KMS-11 (cell line): ENCODE results near the gene MCM5.
"Not testable (repeated sequence)": the region's sequence is repeated elsewhere in the genome, so short reads cannot be mapped to it uniquely, and the experiment has no call there.

Source experiments
- H2AFZ ChIP-seq: fragments of 200-600 bp; sonication (generic); 2 replicates; pipeline ENCODE4 v1.6.1; 2016; ENCODE audit warnings: antibody characterized with exemption, mixed run types, low read depth
- H3K27ac ChIP-seq: fragments of 200-600 bp; sonication (generic); 2 replicates; pipeline ENCODE4 v1.6.1; 2016; ENCODE audit warnings: mild to moderate bottlenecking, mixed run types
- H3K27me3 ChIP-seq: fragments of 200-600 bp; sonication (generic); 2 replicates; pipeline ENCODE4 v1.6.1; 2017; ENCODE audit warnings: mild to moderate bottlenecking, low read depth, mixed run types, moderate library complexity; ENCODE audit not compliant: insufficient read depth
- H3K36me3 ChIP-seq: fragments of 200-600 bp; sonication (generic); 2 replicates; pipeline ENCODE4 v1.6.1; 2017; ENCODE audit warnings: mild to moderate bottlenecking, mixed run types; ENCODE audit not compliant: insufficient read depth
- H3K4me1 ChIP-seq: fragments of 200-600 bp; sonication (generic); 2 replicates; pipeline ENCODE4 v1.6.1; 2016; ENCODE audit warnings: mild to moderate bottlenecking, low read depth, mixed run types; ENCODE audit not compliant: poor library complexity, severe bottlenecking
- H3K4me2 ChIP-seq: fragments of 200-600 bp; sonication (generic); 2 replicates; pipeline ENCODE4 v1.7.0; 2016; ENCODE audit warnings: mild to moderate bottlenecking, mixed run types
- H3K4me3 ChIP-seq: fragments of 200-600 bp; sonication (generic); IDR thresholded peaks from 2 replicates; pipeline ENCODE4 v1.6.1; 2017; ENCODE audit warnings: low read depth, low read length, mixed read lengths; ENCODE audit not compliant: insufficient read depth
- H3K79me2 ChIP-seq: fragments of 200-600 bp; sonication (generic); 2 replicates; pipeline ENCODE4 v1.6.1; 2016; ENCODE audit warnings: low read depth, mixed run types; ENCODE audit not compliant: insufficient read depth
- H3K9ac ChIP-seq: fragments of 200-600 bp; sonication (generic); 2 replicates; pipeline ENCODE4 v1.6.1; 2016; ENCODE audit warnings: mild to moderate bottlenecking, mixed run types
- H4K20me1 ChIP-seq: fragments of 200-600 bp; sonication (generic); 2 replicates; pipeline ENCODE4 v1.6.1; 2016; ENCODE audit warnings: mild to moderate bottlenecking, mixed run types; ENCODE audit not compliant: insufficient read depth
- CTCF ChIP-seq: fragments of 200-600 bp; sonication (generic); conservative IDR thresholded peaks from 2 replicates; pipeline ENCODE4 v1.6.1; 2017; ENCODE audit warnings: low read depth, mild to moderate bottlenecking, antibody characterized with exemption, low read length, moderate library complexity, mixed read lengths

Gene MCM5

DNA sequence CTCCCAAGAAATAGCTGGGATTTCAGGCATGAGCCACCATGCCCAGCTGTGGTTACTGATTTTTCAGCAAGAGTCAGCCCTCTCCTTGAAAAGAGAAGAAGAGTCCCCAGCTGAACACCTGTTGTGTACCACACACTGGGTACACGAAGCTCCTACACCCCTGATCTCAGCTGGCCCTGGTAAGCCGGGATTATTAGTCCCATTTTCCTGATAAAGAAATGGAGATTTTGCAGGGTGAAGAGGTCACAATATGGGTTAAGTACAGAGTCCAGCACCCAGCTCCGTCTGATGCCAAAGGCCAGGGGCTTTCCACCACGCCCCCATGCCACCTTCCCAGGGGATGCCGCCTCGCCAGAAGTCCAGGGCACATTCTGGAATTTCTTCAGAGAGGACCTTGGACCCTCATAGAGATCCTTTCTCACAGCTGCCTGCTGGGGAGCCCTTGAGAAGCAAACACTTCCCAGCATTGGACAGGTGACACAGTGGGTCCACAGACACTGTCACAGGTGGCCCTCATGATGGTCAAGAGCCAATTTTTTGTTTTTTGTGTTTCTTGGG is 38.9 kb upstream of the MCM5 start:
- H3K4me2 ChIP-seq, result no peak overlapping the region
- H3K4me1 ChIP-seq, result no peaks in the 10 kb centered on the region
- H3K27ac ChIP-seq, result no peak overlapping the region

DNA sequence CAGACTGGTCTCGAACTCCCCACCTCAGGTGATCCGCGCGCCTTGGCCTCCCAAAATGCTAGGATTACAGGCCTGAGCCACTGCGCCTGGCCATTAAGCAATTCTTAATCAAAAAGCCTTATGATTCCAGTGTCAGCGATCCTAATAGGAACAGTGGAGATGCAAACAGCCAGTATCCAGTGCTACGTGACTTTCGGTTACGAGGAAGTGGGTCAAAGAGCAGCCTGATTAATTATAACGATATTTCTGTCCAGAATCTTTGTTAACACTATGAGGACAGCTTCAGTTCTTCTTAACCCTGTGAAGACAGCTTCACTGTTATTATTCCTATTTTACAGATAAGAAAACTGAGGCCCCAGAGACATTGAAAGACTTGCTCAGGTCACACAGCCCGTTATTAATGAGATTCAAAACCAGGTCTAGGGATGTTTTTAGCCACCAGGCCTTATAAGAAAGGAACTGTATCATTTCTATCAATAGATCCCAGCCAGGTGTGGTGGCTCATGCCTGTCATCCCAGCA is 36.3 kb upstream of the MCM5 start:
- H3K4me1 ChIP-seq, result no peaks in the 10 kb centered on the region
- no peak overlapping the region for H3K4me3 ChIP-seq
- H3K9ac ChIP-seq, result no peak overlapping the region
- no peak overlapping the region for H2AFZ ChIP-seq
- no peaks in the 10 kb centered on the region for H3K27me3 ChIP-seq
- H3K27ac ChIP-seq, result no peak overlapping the region
- no peak overlapping the region for H3K4me2 ChIP-seq
- H4K20me1 ChIP-seq, result no peaks in the 10 kb centered on the region
- no peaks in the 10 kb centered on the region for H3K36me3 ChIP-seq
- TF ChIP-seq CTCF, result no peak
- H3K79me2 ChIP-seq, result no peaks in the 10 kb centered on the region

More for the DNA sequence above, 38.9 kb upstream of the MCM5 start:
- Histone ChIP-seq H3K4me3 (no peak overlapping the region), H2AFZ (no peak overlapping the region), H3K79me2 (no peaks in the 10 kb centered on the region), H3K9ac (no peak overlapping the region), H4K20me1 (no peaks in the 10 kb centered on the region), H3K27me3 (no peaks in the 10 kb centered on the region), H3K36me3 (no peaks in the 10 kb centered on the region)
- TF ChIP-seq CTCF, result no peak

DNA sequence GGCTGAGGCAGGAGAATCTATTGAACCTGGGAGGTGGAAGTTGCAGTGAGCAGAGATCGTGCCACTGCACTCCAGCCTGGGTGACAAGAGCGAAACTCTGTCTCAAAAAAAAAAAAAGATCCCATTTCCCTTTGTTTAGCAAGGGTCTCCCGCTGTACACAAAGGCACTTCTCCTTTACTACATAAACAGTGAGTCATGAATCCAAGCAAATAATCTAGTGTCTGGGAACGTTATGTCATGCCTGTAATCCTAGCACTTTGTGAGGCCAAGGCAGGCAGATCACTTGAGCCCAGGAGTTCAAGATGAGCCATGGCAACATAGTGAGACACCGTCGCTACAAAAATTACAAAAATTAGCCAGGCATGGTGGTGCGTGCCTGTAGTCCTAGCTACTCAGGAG is 35.7 kb upstream of the MCM5 start:
- H3K27me3 ChIP-seq, H3K27ac ChIP-seq, H4K20me1 ChIP-seq, H3K36me3 ChIP-seq, H3K4me3 ChIP-seq, H3K79me2 ChIP-seq, H3K4me1 ChIP-seq, H3K4me2 ChIP-seq, H3K9ac ChIP-seq, H2AFZ ChIP-seq: not testable (repeated sequence)

DNA sequence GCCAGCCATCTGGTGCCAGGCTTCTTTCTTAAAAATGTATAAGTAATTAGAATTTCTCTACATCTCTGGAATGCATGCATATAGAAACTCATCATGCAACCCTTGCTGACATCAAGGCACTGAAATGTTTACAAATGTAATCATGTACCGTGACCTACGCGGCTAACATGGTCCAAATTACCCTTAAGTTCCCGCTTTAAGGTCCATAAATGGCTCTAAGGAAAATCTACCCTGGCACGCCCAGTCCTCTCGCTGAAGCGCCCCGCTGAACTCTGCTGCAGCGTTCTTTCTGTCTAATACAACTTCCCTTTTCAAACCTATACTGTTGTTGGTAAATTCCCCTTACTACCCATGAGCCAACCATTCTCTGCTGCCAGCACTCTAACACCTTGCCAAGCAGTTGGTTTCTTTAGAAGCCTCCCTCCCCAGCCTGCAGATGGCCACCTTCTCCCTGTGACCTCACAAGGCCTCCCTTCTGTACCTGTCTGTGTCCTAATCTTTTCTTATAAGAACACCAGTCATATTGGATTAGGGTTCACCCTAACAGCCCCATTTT is 32.5 kb upstream of the MCM5 start:
- Histone ChIP-seq H2AFZ (no peak overlapping the region), H3K36me3 (no peaks in the 10 kb centered on the region), H3K27me3 (no peaks in the 10 kb centered on the region), H3K27ac (no peak overlapping the region), H3K9ac (no peak overlapping the region), H4K20me1 (no peaks in the 10 kb centered on the region), H3K4me3 (no peak overlapping the region), H3K79me2 (no peaks in the 10 kb centered on the region), H3K4me1 (peaks cover 10% of the 10 kb centered on the region), H3K4me2 (no peak overlapping the region)
- no peak for TF ChIP-seq CTCF

DNA sequence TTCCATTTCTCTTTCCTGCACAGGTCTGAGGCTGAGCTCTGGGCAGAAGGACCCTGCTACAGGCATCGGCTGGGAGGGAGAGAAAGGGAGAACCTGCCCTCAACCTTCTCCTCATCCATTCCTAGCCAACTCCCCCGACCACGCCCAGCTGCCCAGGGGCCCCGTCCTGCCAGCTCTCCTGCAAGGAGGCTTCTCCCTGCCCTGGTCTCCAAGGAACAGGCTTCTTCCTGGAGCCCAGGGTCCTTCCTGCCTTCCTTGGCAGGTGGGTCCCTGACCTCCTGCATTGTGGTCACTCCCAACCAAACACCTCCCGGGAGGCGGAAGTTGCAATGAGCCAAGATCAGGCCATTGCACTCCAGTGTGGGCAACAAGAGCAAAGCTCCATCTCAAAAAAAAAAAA is 31.6 kb upstream of the MCM5 start:
- no peak for TF ChIP-seq CTCF
- Histone ChIP-seq H2AFZ (no peak overlapping the region), H3K4me2 (no peak overlapping the region), H3K79me2 (no peaks in the 10 kb centered on the region), H3K27ac (no peak overlapping the region), H3K27me3 (no peaks in the 10 kb centered on the region), H3K9ac (no peak overlapping the region), H4K20me1 (no peaks in the 10 kb centered on the region), H3K36me3 (no peaks in the 10 kb centered on the region), H3K4me1 (peaks cover 10% of the 10 kb centered on the region), H3K4me3 (no peak overlapping the region)
